HG03520 (cell line): ENCODE data around the gene HSPA6.
A peak's percentile ranks its signal among the peaks of the same experiment; 100 is the strongest.
"Not testable (repeated sequence)": the region's sequence is repeated elsewhere in the genome, so short reads cannot be mapped to it uniquely, and the experiment has no call there.

Experiments used
- ATAC-seq: cut with Tn5 transposase; IDR thresholded peaks from one replicate; pipeline ENCODE4 v1.9.1; 2021; ENCODE audit warnings: mild to moderate bottlenecking, moderate library complexity; ENCODE audit not compliant: unreplicated experiment

HSPA6 gene

DNA sequence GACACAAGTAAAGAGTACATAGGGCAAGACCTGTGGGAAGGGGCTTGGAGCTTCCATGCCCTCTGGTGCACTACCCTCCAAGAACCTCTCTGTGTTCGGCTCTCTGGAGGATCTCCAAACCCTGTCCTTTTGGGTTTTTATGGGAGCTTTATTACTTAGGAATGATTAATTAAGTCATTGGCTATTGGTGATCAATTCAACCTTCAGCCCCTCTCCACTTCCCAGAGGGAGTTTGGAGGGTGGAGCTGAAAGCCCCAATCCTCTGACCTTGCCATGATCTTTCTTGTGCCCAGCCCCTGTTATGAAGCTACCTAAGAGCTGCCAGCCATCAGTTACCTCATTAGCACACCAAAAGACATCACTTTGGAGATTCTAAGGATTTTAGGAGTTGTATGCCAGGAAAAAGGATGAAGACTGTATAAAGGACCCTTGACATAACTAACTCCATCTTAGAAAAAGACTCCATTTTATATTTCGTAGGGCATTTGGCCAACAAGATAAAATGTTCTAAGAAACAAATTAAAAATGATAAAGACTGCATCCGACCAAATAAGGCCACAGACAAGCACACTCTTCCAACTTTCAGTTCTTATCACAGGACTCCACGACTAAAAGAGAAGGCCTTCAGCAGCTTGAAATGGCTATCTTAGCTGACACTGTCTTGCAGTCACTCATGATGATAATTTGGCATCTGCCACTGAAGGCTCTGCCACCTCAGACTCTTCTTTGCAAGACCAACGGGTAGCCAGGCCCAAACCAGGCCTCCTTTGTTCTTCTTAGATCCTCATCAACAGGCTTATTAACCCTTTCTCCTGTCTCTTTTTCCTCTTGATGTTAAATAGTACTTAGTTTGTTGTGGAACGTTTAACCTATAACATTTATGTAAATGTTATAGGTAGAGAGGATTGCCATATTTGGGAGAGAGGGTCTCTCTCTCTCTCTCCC is 33.4 kb downstream of the HSPA6 start:
- ATAC-seq: not testable (repeated sequence)

DNA sequence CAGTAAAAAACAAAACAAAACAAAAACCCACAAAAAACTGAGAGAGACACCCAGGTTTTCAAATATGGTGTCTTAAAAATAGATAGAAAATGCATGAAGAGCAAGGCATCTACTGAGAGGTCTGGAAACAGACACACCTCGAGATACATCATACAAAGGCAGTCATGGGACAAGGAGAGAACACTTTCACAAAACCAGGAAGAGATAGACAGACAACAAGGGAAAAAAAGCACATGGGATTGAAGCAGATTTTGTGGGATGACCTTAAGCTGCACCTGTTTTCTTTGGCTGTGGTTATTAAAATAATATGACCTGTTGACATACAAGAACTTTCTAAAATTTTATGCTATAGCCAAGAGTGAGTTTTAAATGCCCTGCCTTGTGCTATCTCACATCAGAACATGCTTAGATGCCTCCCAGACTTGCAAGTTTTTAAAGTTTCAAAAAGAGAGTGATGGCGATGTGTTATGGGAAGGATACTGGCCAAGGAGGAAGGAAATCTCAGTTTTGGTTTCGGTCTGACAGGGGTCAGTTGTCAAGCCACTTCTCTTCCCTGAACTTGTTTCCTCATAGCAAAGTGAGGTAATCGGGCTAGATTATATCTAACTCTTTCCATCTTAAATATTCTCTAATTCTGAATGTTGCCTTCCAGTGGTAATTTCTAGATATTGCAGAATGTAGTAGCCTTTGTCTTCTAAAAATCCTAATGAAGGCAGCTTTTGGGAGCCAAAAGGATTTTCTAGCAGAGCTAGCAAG is 36.8 kb downstream of the HSPA6 start:
- peak; percentile 51 for ATAC-seq

DNA sequence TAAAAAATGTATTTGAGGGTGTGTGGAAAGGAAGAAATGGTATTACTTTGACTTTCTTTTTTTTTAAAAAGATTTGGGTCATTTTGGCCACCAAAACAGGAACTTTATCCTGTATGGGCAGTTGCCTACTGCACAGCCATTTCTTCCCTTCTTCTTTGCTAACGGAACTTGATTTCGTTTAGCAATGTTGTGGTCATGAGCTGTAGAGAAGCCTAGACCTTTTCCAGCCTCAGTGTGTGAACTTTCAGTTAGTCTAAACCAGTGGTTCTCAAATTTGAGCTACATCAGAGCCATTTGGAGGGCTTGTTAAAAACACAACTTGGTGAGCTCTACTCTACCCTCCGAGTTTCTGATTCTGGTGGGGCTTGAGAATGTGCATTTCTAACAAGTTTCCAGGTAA is 38.1 kb downstream of the HSPA6 start:
- not testable (repeated sequence) for ATAC-seq

DNA sequence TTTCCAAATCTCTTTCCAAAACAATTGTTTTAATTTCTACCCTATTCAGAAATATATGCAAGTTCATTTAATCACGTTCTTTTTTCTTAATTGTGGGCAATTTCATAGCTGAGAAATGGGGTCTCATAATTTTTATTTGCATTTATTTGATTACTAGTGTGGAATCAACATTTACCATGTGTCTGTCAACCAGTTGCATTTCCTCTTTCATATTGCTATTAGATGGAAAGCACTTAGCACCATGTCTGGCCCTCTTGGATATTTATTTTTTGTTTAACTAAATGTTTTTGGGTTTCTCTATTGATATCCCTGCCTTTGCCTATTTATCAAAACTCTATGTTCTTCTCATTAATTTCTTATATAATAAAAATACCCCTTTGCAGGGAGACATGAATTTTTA is 39.2 kb downstream of the HSPA6 start:
- not testable (repeated sequence) for ATAC-seq

DNA sequence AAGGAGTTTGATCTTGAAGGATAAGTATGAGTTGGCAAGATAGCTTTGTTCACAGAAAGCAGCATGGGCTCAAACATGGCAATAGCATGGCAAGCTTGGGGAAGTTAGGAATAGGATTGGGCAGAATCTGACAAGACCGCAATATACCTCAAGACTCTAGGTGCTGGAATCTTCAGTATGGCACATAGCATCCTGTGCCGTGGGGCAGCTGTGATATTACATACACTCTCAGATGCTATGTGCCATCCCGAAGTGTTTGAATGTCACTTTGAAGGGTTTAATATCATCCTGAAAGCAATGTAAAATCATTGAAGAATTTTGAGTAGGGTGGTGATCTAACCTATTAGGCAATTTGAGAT is 42.2 kb downstream of the HSPA6 start:
- not testable (repeated sequence) for ATAC-seq

DNA sequence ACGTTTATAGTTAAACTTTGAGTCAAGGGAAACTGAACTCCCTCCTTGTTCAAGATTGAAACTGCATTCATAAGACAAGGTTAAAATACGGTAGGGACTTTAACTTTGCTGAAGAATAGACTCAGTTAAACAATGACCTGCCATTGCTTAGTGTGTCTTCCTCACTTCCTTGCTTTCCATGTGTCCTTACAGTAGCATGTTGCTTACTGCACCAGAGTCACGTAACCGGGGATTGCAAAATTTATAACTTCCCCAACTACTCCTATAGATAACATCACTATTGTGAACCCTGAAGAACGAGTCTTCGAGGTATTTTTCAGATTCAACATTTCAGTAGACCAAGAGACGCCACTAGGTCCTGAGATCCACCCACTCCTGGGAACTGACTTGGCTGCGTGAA is 47.4 kb downstream of the HSPA6 start:
- not testable (repeated sequence) for ATAC-seq
